ENCODE data around the gene CSNK2A2.

- TF ChIP-seq CTCF (IDR thresholded peaks at IDR 0.05) (no peak), POLR2AphosphoS5 (IDR thresholded peaks at IDR 0.05) (no peak), EP300 (IDR thresholded peaks at IDR 0.05; ENCODE audit: low read depth) (no peak), POLR2A (IDR thresholded peaks at IDR 0.05) (no peak)
These were observed 3.1 kb downstream of the CSNK2A2 start for GRCh38 chr16:58194790-58195189.
